ENCODE measurements around the gene MRFAP1L1.

- TF ChIP-seq, protein P1, sequence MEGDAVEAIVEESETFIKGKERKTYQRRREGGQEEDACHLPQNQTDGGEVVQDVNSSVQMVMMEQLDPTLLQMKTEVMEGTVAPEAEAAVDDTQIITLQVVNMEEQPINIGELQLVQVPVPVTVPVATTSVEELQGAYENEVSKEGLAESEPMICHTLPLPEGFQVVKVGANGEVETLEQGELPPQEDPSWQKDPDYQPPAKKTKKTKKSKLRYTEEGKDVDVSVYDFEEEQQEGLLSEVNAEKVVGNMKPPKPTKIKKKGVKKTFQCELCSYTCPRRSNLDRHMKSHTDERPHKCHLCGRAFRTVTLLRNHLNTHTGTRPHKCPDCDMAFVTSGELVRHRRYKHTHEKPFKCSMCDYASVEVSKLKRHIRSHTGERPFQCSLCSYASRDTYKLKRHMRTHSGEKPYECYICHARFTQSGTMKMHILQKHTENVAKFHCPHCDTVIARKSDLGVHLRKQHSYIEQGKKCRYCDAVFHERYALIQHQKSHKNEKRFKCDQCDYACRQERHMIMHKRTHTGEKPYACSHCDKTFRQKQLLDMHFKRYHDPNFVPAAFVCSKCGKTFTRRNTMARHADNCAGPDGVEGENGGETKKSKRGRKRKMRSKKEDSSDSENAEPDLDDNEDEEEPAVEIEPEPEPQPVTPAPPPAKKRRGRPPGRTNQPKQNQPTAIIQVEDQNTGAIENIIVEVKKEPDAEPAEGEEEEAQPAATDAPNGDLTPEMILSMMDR (IDR thresholded peaks at IDR 0.05; ENCODE audit: low read depth, low read length, poor library complexity, severe bottlenecking), result no peak
- TF ChIP-seq EZH2phosphoT487 (IDR thresholded peaks at IDR 0.05; ENCODE audit: borderline replicate concordance, low read length), result no peak
Measured at GRCh38 chr4:6721121-6721520, 11.5 kb upstream of the MRFAP1L1 start.

Data from DOHH2 (cell line).